ENCODE results near the gene HIP1R.

DNA sequence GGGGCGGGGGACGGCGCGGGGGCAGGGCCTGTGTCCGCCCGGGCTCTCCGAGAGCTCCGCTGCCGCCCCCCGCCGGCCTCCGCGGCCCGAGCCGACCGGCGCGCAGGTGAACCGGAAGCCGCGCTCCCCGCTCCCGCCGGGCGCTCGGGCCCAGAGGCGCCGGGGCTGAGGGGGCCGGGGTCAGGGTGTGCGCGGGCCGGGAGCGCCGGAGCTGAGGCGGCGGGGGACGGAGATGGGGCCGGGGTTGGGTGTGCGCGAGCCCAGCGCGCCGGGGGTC lies 431 bp downstream of the HIP1R start:
- TF ChIP-seq RAD21 (IDR thresholded peaks at IDR 0.05; ENCODE audit: low read length) (no peak), POLR2A (IDR thresholded peaks at IDR 0.05; ENCODE audit: low read depth, low read length) (no peak), MXI1 (IDR thresholded peaks at IDR 0.05; ENCODE audit: borderline replicate concordance, low read depth, low read length) (no peak), RFX5 (IDR thresholded peaks at IDR 0.05; ENCODE audit: low read depth, low read length) (no peak), CEBPB (IDR thresholded peaks at IDR 0.05; ENCODE audit: low read depth, low read length) (no peak), ELK1 (IDR thresholded peaks at IDR 0.05; ENCODE audit: borderline replicate concordance, low read depth, low read length) (no peak)
- TF ChIP-seq, protein P1, sequence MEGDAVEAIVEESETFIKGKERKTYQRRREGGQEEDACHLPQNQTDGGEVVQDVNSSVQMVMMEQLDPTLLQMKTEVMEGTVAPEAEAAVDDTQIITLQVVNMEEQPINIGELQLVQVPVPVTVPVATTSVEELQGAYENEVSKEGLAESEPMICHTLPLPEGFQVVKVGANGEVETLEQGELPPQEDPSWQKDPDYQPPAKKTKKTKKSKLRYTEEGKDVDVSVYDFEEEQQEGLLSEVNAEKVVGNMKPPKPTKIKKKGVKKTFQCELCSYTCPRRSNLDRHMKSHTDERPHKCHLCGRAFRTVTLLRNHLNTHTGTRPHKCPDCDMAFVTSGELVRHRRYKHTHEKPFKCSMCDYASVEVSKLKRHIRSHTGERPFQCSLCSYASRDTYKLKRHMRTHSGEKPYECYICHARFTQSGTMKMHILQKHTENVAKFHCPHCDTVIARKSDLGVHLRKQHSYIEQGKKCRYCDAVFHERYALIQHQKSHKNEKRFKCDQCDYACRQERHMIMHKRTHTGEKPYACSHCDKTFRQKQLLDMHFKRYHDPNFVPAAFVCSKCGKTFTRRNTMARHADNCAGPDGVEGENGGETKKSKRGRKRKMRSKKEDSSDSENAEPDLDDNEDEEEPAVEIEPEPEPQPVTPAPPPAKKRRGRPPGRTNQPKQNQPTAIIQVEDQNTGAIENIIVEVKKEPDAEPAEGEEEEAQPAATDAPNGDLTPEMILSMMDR (conservative IDR thresholded peaks at IDR 0.05; ENCODE audit: low read depth, low read length) = no peak
- TF ChIP-seq, protein P2, sequence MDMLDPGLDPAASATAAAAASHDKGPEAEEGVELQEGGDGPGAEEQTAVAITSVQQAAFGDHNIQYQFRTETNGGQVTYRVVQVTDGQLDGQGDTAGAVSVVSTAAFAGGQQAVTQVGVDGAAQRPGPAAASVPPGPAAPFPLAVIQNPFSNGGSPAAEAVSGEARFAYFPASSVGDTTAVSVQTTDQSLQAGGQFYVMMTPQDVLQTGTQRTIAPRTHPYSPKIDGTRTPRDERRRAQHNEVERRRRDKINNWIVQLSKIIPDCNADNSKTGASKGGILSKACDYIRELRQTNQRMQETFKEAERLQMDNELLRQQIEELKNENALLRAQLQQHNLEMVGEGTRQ (IDR thresholded peaks at IDR 0.05; ENCODE audit: low read depth, low read length) = no peak

Measured in IMR-90 (cell line).